ENCODE results near the gene MYL4. TPM values are rescaled to one million over a fixed set of nuclear protein-coding genes. Genes with fewer than 3 reads are reported as not detected.

Gene MYL4
- total and polyA plus RNA-seq, 4 donors, result 0.49 to 9.0 (median 0.56) TPM

- DNase-seq (no peak), ATAC-seq (ENCODE audit: insufficient read depth, low FRiP score) (no peak)
- no peaks in the 10 kb centered on the region for H3K9me3 ChIP-seq (ENCODE audit: control insufficient read depth in 4 of 4, insufficient read depth in 3 of 4, low read length in 3 of 4)
- peaks cover 0 to 9% (median 4%) of the 10 kb centered on the region in 5 donors for H3K4me1 ChIP-seq (ENCODE audit: control insufficient read depth in 5 of 5, insufficient read depth in 5 of 5, low read length in 5 of 5)
- 39 to 61% methylated on average over 6 of the region's 6 CpGs for WGBS, 2 donors
- no peak overlapping the region for H3K9ac ChIP-seq (ENCODE audit: insufficient read depth in 1 of 2, low read length in 2 of 2)
- no peak for TF ChIP-seq CTCF (IDR thresholded peaks at IDR 0.05; ENCODE audit: control extremely low read depth, extremely low read depth)
- H3K4me3 ChIP-seq, result no peak overlapping the region
- H3K27ac ChIP-seq (ENCODE audit: low read depth in 1 of 2, low read length in 1 of 2), result no peak overlapping the region
- no peaks in the 10 kb centered on the region for H3K36me3 ChIP-seq (ENCODE audit: control insufficient read depth in 4 of 4, insufficient read depth in 4 of 4, low read length in 4 of 4)
- no peaks in the 10 kb centered on the region for H3K27me3 ChIP-seq (ENCODE audit: control insufficient read depth in 3 of 3, insufficient read depth in 3 of 3, low read length in 2 of 3)
Measured at GRCh38 chr17:47218896-47219430, 9.8 kb downstream of the MYL4 start.

GRCh38 chr17:47219621-47220475 lies 10.7 kb downstream of the MYL4 start:
- no peak for ATAC-seq (ENCODE audit: insufficient read depth, low FRiP score)
- Histone ChIP-seq H3K9ac (ENCODE audit: insufficient read depth in 1 of 2, low read length in 2 of 2) (no peak overlapping the region), H3K9me3 (ENCODE audit: control insufficient read depth in 4 of 4, insufficient read depth in 3 of 4, low read length in 3 of 4) (no peaks in the 10 kb centered on the region), H3K36me3 (ENCODE audit: control insufficient read depth in 4 of 4, insufficient read depth in 4 of 4, low read length in 4 of 4) (no peaks in the 10 kb centered on the region), H3K4me3 (no peak overlapping the region), H3K27ac (ENCODE audit: low read depth in 1 of 2, low read length in 1 of 2) (no peak overlapping the region), H3K4me1 (ENCODE audit: control insufficient read depth in 5 of 5, insufficient read depth in 5 of 5, low read length in 5 of 5) (peaks cover 2 to 11% (median 4%) of the 10 kb centered on the region in 5 donors), H3K27me3 (ENCODE audit: control insufficient read depth in 3 of 3, insufficient read depth in 3 of 3, low read length in 2 of 3) (no peaks in the 10 kb centered on the region)
- DNase-seq, result no peak
- no peak for TF ChIP-seq CTCF (IDR thresholded peaks at IDR 0.05; ENCODE audit: control extremely low read depth, extremely low read depth)
- WGBS, 2 donors, result 85 to 88% methylated on average over 21 of the region's 21 CpGs

GRCh38 chr17:47220531-47220999 lies 11.4 kb downstream of the MYL4 start:
- no peak overlapping the region for H3K4me3 ChIP-seq
- no peak for DNase-seq
- no peaks in the 10 kb centered on the region for H3K27me3 ChIP-seq (ENCODE audit: control insufficient read depth in 3 of 3, insufficient read depth in 3 of 3, low read length in 2 of 3)
- peaks cover 3 to 14% (median 10%) of the 10 kb centered on the region in 5 donors for H3K4me1 ChIP-seq (ENCODE audit: control insufficient read depth in 5 of 5, insufficient read depth in 5 of 5, low read length in 5 of 5)
- TF ChIP-seq CTCF (IDR thresholded peaks at IDR 0.05; ENCODE audit: control extremely low read depth, extremely low read depth), result no peak
- ATAC-seq (ENCODE audit: insufficient read depth, low FRiP score), result no peak
- no peak overlapping the region for H3K27ac ChIP-seq (ENCODE audit: low read depth in 1 of 2, low read length in 1 of 2)
- no peak overlapping the region for H3K9ac ChIP-seq (ENCODE audit: insufficient read depth in 1 of 2, low read length in 2 of 2)
- 22 to 43% methylated on average over 7 of the region's 7 CpGs for WGBS, 2 donors
- no peaks in the 10 kb centered on the region for H3K36me3 ChIP-seq (ENCODE audit: control insufficient read depth in 4 of 4, insufficient read depth in 4 of 4, low read length in 4 of 4)
- no peaks in the 10 kb centered on the region for H3K9me3 ChIP-seq (ENCODE audit: control insufficient read depth in 4 of 4, insufficient read depth in 3 of 4, low read length in 3 of 4)

Data from lung (tissue), 12 donors.